Karpas-422 (cell line): ENCODE results near the gene ERC2. TPM values are rescaled to one million over a fixed set of nuclear protein-coding genes. Genes with fewer than 3 reads are reported as not detected.
A peak's percentile ranks its signal among the peaks of the same experiment; 100 is the strongest.

Experiments used
- DNase-seq: peaks from one replicate; pipeline ENCODE4 v3.0.0-alpha.2; 2015
- H2AFZ ChIP-seq: fragments of 200-600 bp; sonication (generic); 2 replicates; pipeline ENCODE4 v1.6.1; 2014; ENCODE audit warnings: antibody characterized with exemption, low read length, mixed read lengths
- H3K27ac ChIP-seq: fragments of 200-600 bp; sonication (generic); 2 replicates; pipeline ENCODE4 v1.5.1; 2014; ENCODE audit warnings: mild to moderate bottlenecking, low read length, moderate library complexity
- H3K27me3 ChIP-seq: fragments of 200-600 bp; sonication (generic); 2 replicates; pipeline ENCODE4 v1.6.1; 2014; ENCODE audit warnings: low read length, mixed read lengths
- H3K36me3 ChIP-seq: fragments of 200-600 bp; sonication (generic); 2 replicates; pipeline ENCODE4 v1.6.1; 2014; ENCODE audit warnings: low read length, mixed read lengths; ENCODE audit not compliant: insufficient read depth
- H3K4me1 ChIP-seq: fragments of 200-600 bp; sonication (generic); 2 replicates; pipeline ENCODE4 v1.6.1; 2014; ENCODE audit warnings: mild to moderate bottlenecking, low read length, mixed read lengths
- H3K4me2 ChIP-seq: fragments of 200-600 bp; sonication (generic); 2 replicates; pipeline ENCODE4 v1.6.1; 2014; ENCODE audit warnings: low read length, low read depth, mild to moderate bottlenecking; ENCODE audit not compliant: poor library complexity, severe bottlenecking
- H3K4me3 ChIP-seq: fragments of 200-600 bp; sonication (generic); 2 replicates; pipeline ENCODE4 v1.5.1; 2014; ENCODE audit warnings: mild to moderate bottlenecking, antibody characterized with exemption, low read length, mixed read lengths
- H3K79me2 ChIP-seq: fragments of 200-600 bp; sonication (generic); 2 replicates; pipeline ENCODE4 v1.6.1; 2014; ENCODE audit warnings: mild to moderate bottlenecking, low read length, mixed read lengths
- H3K9ac ChIP-seq: fragments of 200-600 bp; sonication (generic); 2 replicates; pipeline ENCODE4 v1.6.0; 2014; ENCODE audit warnings: low read length
- H3K9me2 ChIP-seq: fragments of 200-600 bp; sonication (generic), shearing (Covaris generic); replicated peaks from 2 replicates; pipeline ENCODE4 v1.6.0; 2014; ENCODE audit warnings: mild to moderate bottlenecking, low read length, moderate library complexity; ENCODE audit not compliant: insufficient read depth
- H3K9me3 ChIP-seq: fragments of 300-700, 200-600 bp; sonication (generic); 2 replicates; pipeline ENCODE4 v1.6.1; 2014; ENCODE audit warnings: low read length, mixed read lengths
- H4K20me1 ChIP-seq: fragments of 200-600 bp; sonication (generic); 2 replicates; pipeline ENCODE4 v1.6.1; 2014; ENCODE audit warnings: mild to moderate bottlenecking, antibody characterized with exemption, low read length, low read depth; ENCODE audit not compliant: insufficient read depth
- total RNA-seq: library from RNA; depleted of rRNA; stranded (reverse); fragments of >200 nt; shearing (Covaris generic); gene quantifications from 2 replicates; pipeline ENCODE4 v1.2.3, GENCODE V29; 2014; ENCODE audit warnings: low replicate concordance

Gene ERC2
- total RNA-seq, 1 experiment from 2014 or later: 3.7 TPM

DNA sequence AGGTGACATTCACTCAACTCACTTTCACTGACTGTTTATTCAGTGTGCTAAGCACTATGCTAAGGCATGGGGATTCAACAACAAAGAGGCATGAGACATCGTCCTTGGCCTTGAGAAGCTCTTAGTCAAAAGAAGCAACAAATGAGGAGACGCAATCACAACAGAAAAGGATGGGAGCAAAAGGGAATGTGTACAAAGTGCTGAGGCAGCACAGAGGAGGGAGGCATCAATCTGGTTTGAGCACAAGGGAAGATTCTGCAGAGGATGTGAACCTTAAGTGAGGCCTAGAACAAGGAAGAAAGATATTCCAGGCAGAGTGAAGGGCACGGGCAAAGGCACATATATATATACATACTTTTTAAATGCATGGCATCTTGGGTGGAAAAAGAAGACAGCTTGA is 151.3 kb downstream of the ERC2 start:
- Histone ChIP-seq H3K9me3 (no peaks in the 10 kb centered on the region), H4K20me1 (no peaks in the 10 kb centered on the region), H3K9me2 (no peaks in the 10 kb centered on the region), H3K9ac (no peak overlapping the region), H3K4me1 (peaks cover 33% of the 10 kb centered on the region), H3K4me2 (no peak overlapping the region), H3K27me3 (no peaks in the 10 kb centered on the region), H2AFZ (no peak overlapping the region), H3K79me2 (no peaks in the 10 kb centered on the region), H3K27ac (no peak overlapping the region), H3K4me3 (no peak overlapping the region), H3K36me3 (no peaks in the 10 kb centered on the region)
- no peak for DNase-seq

DNA sequence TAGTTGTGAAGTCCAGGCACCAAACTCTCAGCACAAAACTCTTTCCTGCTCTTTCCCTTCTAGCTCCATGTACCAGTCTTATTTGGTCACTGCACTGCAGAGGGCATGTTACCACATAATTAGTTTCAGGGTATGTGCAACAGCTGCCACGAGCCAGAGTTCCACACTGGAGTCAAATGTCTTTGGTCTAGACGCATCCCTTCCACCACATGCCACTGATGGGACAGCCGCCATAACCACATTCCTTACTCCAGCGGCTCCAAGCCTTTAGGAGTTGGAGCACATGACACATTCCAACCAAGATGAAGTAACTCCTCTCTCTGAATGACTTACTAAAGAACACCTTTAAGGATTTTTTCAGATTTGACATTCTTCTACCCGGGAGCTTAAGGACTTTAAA is 153.4 kb downstream of the ERC2 start:
- Histone ChIP-seq H3K9me3 (no peaks in the 10 kb centered on the region), H3K36me3 (no peaks in the 10 kb centered on the region), H3K9me2 (no peaks in the 10 kb centered on the region), H3K4me3 (no peak overlapping the region), H3K4me2 (no peak overlapping the region), H3K27ac (no peak overlapping the region), H3K27me3 (no peaks in the 10 kb centered on the region), H3K9ac (no peak overlapping the region), H2AFZ (no peak overlapping the region), H3K4me1 (peaks cover 21% of the 10 kb centered on the region), H4K20me1 (no peaks in the 10 kb centered on the region), H3K79me2 (no peaks in the 10 kb centered on the region)
- no peak for DNase-seq

DNA sequence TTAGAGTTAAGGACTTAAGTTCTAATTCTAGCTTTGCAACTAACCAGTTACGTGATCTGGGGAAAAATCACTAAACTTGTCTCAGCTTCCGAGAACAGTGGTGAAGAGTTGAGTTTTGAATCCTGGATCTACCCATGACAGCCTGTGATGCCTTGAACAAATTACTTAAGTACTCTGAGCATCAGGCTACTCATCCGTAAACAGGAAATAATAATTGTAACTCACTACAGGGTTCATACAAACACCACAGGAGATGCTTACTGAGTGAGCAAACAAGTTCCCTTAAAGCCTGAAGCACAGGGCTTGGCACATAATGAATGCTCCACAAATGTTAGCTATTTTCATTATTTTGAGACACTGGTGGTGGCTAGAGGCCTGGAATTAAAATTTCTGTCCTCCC is 158.8 kb downstream of the ERC2 start:
- Histone ChIP-seq H3K27me3 (no peaks in the 10 kb centered on the region), H3K9me3 (no peaks in the 10 kb centered on the region), H3K36me3 (no peaks in the 10 kb centered on the region)

DNA sequence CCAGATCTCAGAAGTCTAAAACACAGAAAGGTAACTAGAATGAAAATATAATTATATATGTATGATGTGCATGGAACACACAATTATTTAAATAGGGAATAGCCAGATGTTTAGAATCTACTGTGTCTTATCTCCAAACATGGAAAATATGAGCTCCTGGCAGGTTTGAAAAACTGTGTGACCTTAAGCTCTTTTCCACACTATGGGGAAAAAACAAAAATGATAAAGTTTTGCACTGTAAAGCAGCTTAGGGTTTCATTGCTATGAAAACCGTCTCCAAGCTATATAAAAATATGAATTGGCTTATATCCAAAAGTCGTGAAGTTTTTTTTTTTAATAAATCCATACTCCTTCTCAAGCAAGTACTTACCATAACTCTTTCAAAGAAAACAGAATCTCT is 159.8 kb downstream of the ERC2 start:
- no peaks in the 10 kb centered on the region for H3K79me2 ChIP-seq
- no peaks in the 10 kb centered on the region for H3K9me2 ChIP-seq
- no peaks in the 10 kb centered on the region for H3K9me3 ChIP-seq
- peaks cover 58% of the 10 kb centered on the region for H3K4me1 ChIP-seq
- no peak overlapping the region for H3K4me3 ChIP-seq
- no peaks in the 10 kb centered on the region for H3K36me3 ChIP-seq
- H3K27me3 ChIP-seq: no peaks in the 10 kb centered on the region
- H3K4me2 ChIP-seq: no peak overlapping the region
- no peaks in the 10 kb centered on the region for H4K20me1 ChIP-seq
- H3K27ac ChIP-seq: no peak overlapping the region
- DNase-seq: no peak
- H2AFZ ChIP-seq: no peak overlapping the region
- no peak overlapping the region for H3K9ac ChIP-seq

More for the DNA sequence above, 158.8 kb downstream of the ERC2 start:
- Histone ChIP-seq H2AFZ (no peak overlapping the region), H3K27ac (no peak overlapping the region), H3K4me3 (no peak overlapping the region), H3K4me1 (peaks cover 48% of the 10 kb centered on the region), H3K79me2 (no peaks in the 10 kb centered on the region), H4K20me1 (no peaks in the 10 kb centered on the region), H3K4me2 (no peak overlapping the region), H3K9ac (no peak overlapping the region), H3K9me2 (no peaks in the 10 kb centered on the region)
- DNase-seq: no peak

DNA sequence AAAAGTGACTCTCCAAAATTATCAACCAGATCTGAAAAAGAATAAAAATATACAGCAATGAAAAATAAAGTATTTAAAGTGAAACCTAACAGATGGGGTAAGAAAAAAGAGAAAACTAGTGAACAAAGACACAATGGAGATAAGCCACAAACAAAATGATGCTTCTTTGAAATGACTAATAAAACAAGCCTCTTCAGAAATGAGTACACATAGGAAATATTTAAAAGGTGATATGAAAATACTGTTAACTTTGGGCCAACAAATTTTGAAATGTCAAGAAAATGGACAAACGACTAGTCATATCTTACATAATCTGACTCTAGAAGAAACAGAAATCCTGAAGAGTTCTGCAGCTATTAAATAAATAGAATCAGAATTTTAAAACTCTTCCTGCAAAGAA is 164.2 kb downstream of the ERC2 start:
- H4K20me1 ChIP-seq: no peaks in the 10 kb centered on the region
- peak overlapping the region; percentile 47 for H3K4me2 ChIP-seq
- no peak overlapping the region for H3K27ac ChIP-seq
- H3K79me2 ChIP-seq: no peaks in the 10 kb centered on the region
- H2AFZ ChIP-seq: no peak overlapping the region
- no peaks in the 10 kb centered on the region for H3K27me3 ChIP-seq
- H3K4me1 ChIP-seq: peaks cover 55% of the 10 kb centered on the region
- DNase-seq: no peak
- H3K36me3 ChIP-seq: no peaks in the 10 kb centered on the region
- no peak overlapping the region for H3K4me3 ChIP-seq
- no peaks in the 10 kb centered on the region for H3K9me3 ChIP-seq
- H3K9ac ChIP-seq: no peak overlapping the region
- no peaks in the 10 kb centered on the region for H3K9me2 ChIP-seq

DNA sequence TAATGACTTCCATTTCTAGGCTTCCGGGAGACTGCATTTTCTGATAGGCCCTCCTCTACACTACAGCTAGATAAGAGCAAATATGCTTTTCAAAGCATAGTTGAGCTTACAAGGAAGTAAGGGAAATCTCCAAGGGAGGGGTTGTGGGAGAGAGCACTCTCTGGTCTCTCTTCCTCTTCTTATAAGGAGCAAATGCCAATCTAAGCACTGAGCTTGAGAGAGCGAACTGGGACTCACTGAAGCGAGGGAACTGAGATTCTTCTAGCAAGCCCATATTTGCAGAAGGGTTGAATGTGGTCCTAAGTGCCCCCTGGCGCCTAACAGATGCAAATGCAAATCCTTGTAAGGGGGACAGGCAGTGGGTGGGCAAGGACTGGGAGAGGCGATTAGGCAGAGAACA is 164.8 kb downstream of the ERC2 start:
- H3K4me1 ChIP-seq: peaks cover 50% of the 10 kb centered on the region
- no peaks in the 10 kb centered on the region for H3K9me3 ChIP-seq
- no peaks in the 10 kb centered on the region for H4K20me1 ChIP-seq
- peak overlapping the region; percentile 13 for H2AFZ ChIP-seq
- no peaks in the 10 kb centered on the region for H3K9me2 ChIP-seq
- H3K36me3 ChIP-seq: no peaks in the 10 kb centered on the region
- DNase-seq: peak; percentile 86
- H3K27me3 ChIP-seq: no peaks in the 10 kb centered on the region
- peak overlapping the region; percentile 47 for H3K4me2 ChIP-seq
- H3K27ac ChIP-seq: no peak overlapping the region
- no peaks in the 10 kb centered on the region for H3K79me2 ChIP-seq
- no peak overlapping the region for H3K4me3 ChIP-seq
- no peak overlapping the region for H3K9ac ChIP-seq

DNA sequence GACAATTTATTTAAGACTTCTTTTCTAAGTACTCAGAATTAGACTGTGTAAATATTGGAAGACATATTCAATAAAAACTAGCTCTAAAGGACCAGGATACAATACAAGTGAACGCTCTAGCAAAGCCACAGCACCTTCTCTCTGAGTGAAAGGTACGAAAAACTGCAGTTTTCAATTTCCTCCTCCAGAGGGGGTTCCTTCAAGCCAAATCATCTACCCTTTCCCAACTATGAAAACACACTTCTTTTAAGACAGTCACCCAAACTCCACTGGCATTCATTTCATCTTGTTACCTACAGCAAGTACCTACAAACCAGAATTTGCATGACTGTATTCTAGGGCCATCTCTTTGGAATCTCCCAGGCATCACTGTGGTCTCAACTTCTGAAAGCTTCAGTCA is 165.8 kb downstream of the ERC2 start:
- Histone ChIP-seq H4K20me1 (no peaks in the 10 kb centered on the region), H3K9me3 (no peaks in the 10 kb centered on the region), H3K27me3 (no peaks in the 10 kb centered on the region), H3K36me3 (no peaks in the 10 kb centered on the region), H3K4me2 (no peak overlapping the region), H3K4me1 (peaks cover 39% of the 10 kb centered on the region), H3K9me2 (no peaks in the 10 kb centered on the region), H3K27ac (no peak overlapping the region), H2AFZ (no peak overlapping the region), H3K79me2 (no peaks in the 10 kb centered on the region), H3K9ac (no peak overlapping the region), H3K4me3 (no peak overlapping the region)
- DNase-seq: peak; percentile 75

DNA sequence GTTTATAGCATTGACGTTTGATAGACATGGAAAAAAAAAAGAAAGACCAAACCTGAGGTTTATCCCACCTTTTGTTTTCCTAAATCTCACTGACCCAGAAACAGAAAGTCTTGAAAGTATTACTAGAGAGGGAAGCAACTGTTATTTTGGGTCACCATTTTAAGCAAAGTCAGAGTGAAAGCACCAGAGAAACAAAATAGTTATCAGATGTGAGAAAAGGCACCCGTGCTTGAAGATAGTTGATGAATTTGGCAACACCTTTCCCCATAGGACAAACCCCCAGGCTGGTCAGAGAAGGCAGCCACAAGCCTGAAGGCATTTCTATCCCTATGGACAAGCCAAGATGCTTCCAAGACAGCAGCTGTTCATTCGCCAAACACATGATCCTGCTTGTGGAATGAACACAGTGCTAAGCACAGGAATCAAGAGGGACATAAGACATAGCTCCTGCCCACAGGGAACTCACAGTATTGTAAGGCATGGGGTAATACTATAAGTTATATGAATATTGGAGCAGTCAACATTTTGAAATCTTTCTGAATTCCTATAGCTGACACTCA is 170.9 kb downstream of the ERC2 start:
- no peak for DNase-seq
- no peaks in the 10 kb centered on the region for H3K36me3 ChIP-seq
- no peak overlapping the region for H2AFZ ChIP-seq
- H3K4me3 ChIP-seq: no peak overlapping the region
- no peak overlapping the region for H3K4me2 ChIP-seq
- H4K20me1 ChIP-seq: no peaks in the 10 kb centered on the region
- H3K4me1 ChIP-seq: no peaks in the 10 kb centered on the region
- H3K9me2 ChIP-seq: no peaks in the 10 kb centered on the region
- H3K27ac ChIP-seq: no peak overlapping the region
- H3K27me3 ChIP-seq: no peaks in the 10 kb centered on the region
- no peaks in the 10 kb centered on the region for H3K79me2 ChIP-seq
- no peaks in the 10 kb centered on the region for H3K9me3 ChIP-seq
- H3K9ac ChIP-seq: no peak overlapping the region

DNA sequence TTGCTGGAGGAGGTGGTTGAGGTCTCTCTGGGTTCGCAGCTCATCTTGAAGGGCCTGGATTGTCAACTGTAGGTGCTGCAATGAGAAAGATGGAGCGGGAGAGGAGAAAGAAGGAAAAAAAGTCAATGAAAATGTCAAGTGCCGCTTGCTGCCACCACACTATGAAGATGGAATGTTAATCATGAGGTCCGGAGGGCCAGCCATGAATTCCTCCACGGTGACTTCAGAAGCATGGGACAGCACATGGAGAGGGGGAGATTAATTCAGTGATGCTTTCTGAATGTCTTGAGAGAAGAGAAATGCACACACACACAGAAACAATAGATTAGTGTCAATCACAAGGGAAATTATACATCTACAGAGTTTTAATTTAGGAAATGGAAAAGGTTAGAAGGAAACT is 171.9 kb downstream of the ERC2 start:
- Histone ChIP-seq H2AFZ (no peak overlapping the region), H3K4me1 (peaks cover 7% of the 10 kb centered on the region), H3K27ac (no peak overlapping the region), H3K9ac (no peak overlapping the region), H4K20me1 (no peaks in the 10 kb centered on the region), H3K9me3 (no peaks in the 10 kb centered on the region), H3K9me2 (no peaks in the 10 kb centered on the region), H3K27me3 (no peaks in the 10 kb centered on the region), H3K79me2 (no peaks in the 10 kb centered on the region), H3K36me3 (no peaks in the 10 kb centered on the region), H3K4me3 (no peak overlapping the region), H3K4me2 (no peak overlapping the region)
- DNase-seq: no peak
